Adrenal gland (tissue), 5 donors: ENCODE data around the gene ESYT2.

ENCODE experiments used
- CTCF ChIP-seq, 6 experiments: fragments of 450-650 bp in 4 of 6; fragments of 200-600 bp in 2 of 6; sonication (generic) in 1 of 6; IDR thresholded peaks; 1 replicate in 5 of 6; 2 replicates in 1 of 6; pipeline versions ENCODE4 v1.5.1 to v1.8.0; 2016 to 2021; ENCODE audit warnings: antibody characterized with exemption in 6 of 6, mild to moderate bottlenecking in 2 of 6, moderate library complexity in 1 of 6
- POLR2A ChIP-seq, 2 donors: fragments of 450-650 bp; IDR thresholded peaks; one replicate each; pipeline ENCODE4 v1.6.1; 2017; ENCODE audit warnings: antibody characterized with exemption in 2 of 2, mild to moderate bottlenecking in 2 of 2, moderate library complexity in 1 of 2
- donor health status: DM: no; HTN: no; CAD: no.

- TF ChIP-seq CTCF (IDR thresholded peaks at IDR 0.05): no peak
- no peak for TF ChIP-seq POLR2A (IDR thresholded peaks at IDR 0.05)
These were observed 14.7 kb downstream of the ESYT2 start for GRCh38 chr7:158814637-158815036.
